Type B pancreatic cell (in vitro differentiated cells): Measurements from ENCODE around the gene DDX54. TPM values are rescaled to one million over a fixed set of nuclear protein-coding genes. Genes with fewer than 3 reads are reported as not detected.
A peak's percentile ranks its signal among the peaks of the same experiment; 100 is the strongest.

Experiments
- DNase-seq: peaks from one replicate; pipeline ENCODE4 v3.0.0; 2021; ENCODE audit warnings: mixed read lengths; ENCODE audit not compliant: unreplicated experiment; ENCODE audit errors: extremely low spot score
- H3K27ac Mint-ChIP-seq: 2 replicates; pipeline ENCODE4 v1.8.0; 2021; ENCODE audit warnings: mild to moderate bottlenecking, mixed read lengths
- H3K27me3 Mint-ChIP-seq: 2 replicates; pipeline ENCODE4 v1.8.0; 2021; ENCODE audit warnings: mixed read lengths
- H3K36me3 Mint-ChIP-seq: 2 replicates; pipeline ENCODE4 v1.8.0; 2021; ENCODE audit warnings: mixed read lengths
- H3K4me1 Mint-ChIP-seq: one replicate; pipeline ENCODE4 v1.8.0; 2021; ENCODE audit warnings: mixed read lengths; ENCODE audit not compliant: unreplicated experiment
- H3K4me3 Mint-ChIP-seq: 2 replicates; pipeline ENCODE4 v1.8.0; 2021; ENCODE audit warnings: mild to moderate bottlenecking, mixed read lengths
- H3K9me3 Mint-ChIP-seq: 2 replicates; pipeline ENCODE4 v1.8.0; 2021; ENCODE audit warnings: mixed read lengths
- CTCF ChIP-seq: fragments of 200-600 bp; sonication (generic); conservative IDR thresholded peaks from 2 replicates; pipeline ENCODE4 v1.5.0; 2021; ENCODE audit warnings: antibody characterized with exemption, mild to moderate bottlenecking
- total RNA-seq: library from RNA; stranded (reverse); gene quantifications from 2 replicates; pipeline ENCODE4 v1.2.1, GENCODE V29; 2021; ENCODE audit warnings: low replicate concordance

Gene DDX54
- total RNA-seq, 1 donor from 2014 or later = 66.1 TPM

- Mint-ChIP-seq H3K4me3 (no peak overlapping the region), H3K4me1 (peaks cover 13% of the 10 kb centered on the region), H3K27me3 (no peaks in the 10 kb centered on the region), H3K9me3 (no peaks in the 10 kb centered on the region), H3K27ac (no peak overlapping the region), H3K36me3 (peaks cover 15% of the 10 kb centered on the region)
- DNase-seq = no peak
- no peak for TF ChIP-seq CTCF
Measured at GRCh38 chr12:113183030-113183589, 2.2 kb downstream of the DDX54 start.

- H3K36me3 Mint-ChIP-seq = peaks cover 23% of the 10 kb centered on the region
- DNase-seq = no peak
- peaks cover 10% of the 10 kb centered on the region for H3K4me1 Mint-ChIP-seq
- TF ChIP-seq CTCF = no peak
- no peaks in the 10 kb centered on the region for H3K27me3 Mint-ChIP-seq
- H3K9me3 Mint-ChIP-seq = no peaks in the 10 kb centered on the region
- no peak overlapping the region for H3K27ac Mint-ChIP-seq
- H3K4me3 Mint-ChIP-seq = no peak overlapping the region
Measured at GRCh38 chr12:113181975-113182374, 3.3 kb downstream of the DDX54 start.

- Mint-ChIP-seq H3K36me3 (peaks cover 25% of the 10 kb centered on the region), H3K9me3 (no peaks in the 10 kb centered on the region), H3K27ac (no peak overlapping the region), H3K4me1 (no peaks in the 10 kb centered on the region), H3K4me3 (no peak overlapping the region), H3K27me3 (no peaks in the 10 kb centered on the region)
- DNase-seq = no peak
- TF ChIP-seq CTCF = no peak
Measured at GRCh38 chr12:113180333-113180732, 4.9 kb downstream of the DDX54 start.

- Mint-ChIP-seq H3K27me3 (no peaks in the 10 kb centered on the region), H3K4me1 (peaks cover 3% of the 10 kb centered on the region), H3K36me3 (peaks cover 32% of the 10 kb centered on the region), H3K4me3 (no peak overlapping the region), H3K27ac (no peak overlapping the region), H3K9me3 (no peaks in the 10 kb centered on the region)
- no peak for TF ChIP-seq CTCF
- DNase-seq = no peak
Measured at GRCh38 chr12:113179023-113179422, 6.3 kb downstream of the DDX54 start.

GRCh38 chr12:113174461-113175384 is 10.6 kb downstream of the DDX54 start:
- H3K4me3 Mint-ChIP-seq = peak overlapping the region; percentile 31
- no peaks in the 10 kb centered on the region for H3K9me3 Mint-ChIP-seq
- peak; percentile 99 for TF ChIP-seq CTCF
- H3K27ac Mint-ChIP-seq = peak overlapping the region; percentile 44
- peaks cover 40% of the 10 kb centered on the region for H3K36me3 Mint-ChIP-seq
- no peaks in the 10 kb centered on the region for H3K27me3 Mint-ChIP-seq
- DNase-seq = peak; percentile 81
- peaks cover 3% of the 10 kb centered on the region for H3K4me1 Mint-ChIP-seq
